WTC11 (cell line): ENCODE data around the gene SMPD1.
A peak's percentile ranks its signal among the peaks of the same experiment; 100 is the strongest.

Experiments
- FOXK1 ChIP-seq: sonication (generic); formaldehyde crosslinking; IDR thresholded peaks from 2 replicates; pipeline ENCODE4 v1.8.0; 2022; ENCODE audit warnings: mild to moderate bottlenecking, moderate library complexity, missing genetic modification reagents
- MAX ChIP-seq: sonication (generic); formaldehyde crosslinking; IDR thresholded peaks from 2 replicates; pipeline ENCODE4 v1.8.0; 2022; ENCODE audit warnings: mild to moderate bottlenecking, missing genetic modification reagents
- NR1H2 ChIP-seq: sonication (generic); formaldehyde crosslinking; IDR thresholded peaks from 2 replicates; pipeline ENCODE4 v1.9.0; 2021; ENCODE audit warnings: mild to moderate bottlenecking, moderate library complexity, missing genetic modification reagents
- TCF7 ChIP-seq: sonication (generic); formaldehyde crosslinking; IDR thresholded peaks from 2 replicates; pipeline ENCODE4 v1.8.0; 2022; ENCODE audit warnings: mild to moderate bottlenecking, low read depth, missing genetic modification reagents, moderate library complexity
- TF ChIP-seq, protein P1 (sequence below): fragments of 200-600 bp; IDR thresholded peaks from 2 replicates; pipeline ENCODE4 v1.8.0; 2022; ENCODE audit warnings: antibody characterized with exemption

DNA sequence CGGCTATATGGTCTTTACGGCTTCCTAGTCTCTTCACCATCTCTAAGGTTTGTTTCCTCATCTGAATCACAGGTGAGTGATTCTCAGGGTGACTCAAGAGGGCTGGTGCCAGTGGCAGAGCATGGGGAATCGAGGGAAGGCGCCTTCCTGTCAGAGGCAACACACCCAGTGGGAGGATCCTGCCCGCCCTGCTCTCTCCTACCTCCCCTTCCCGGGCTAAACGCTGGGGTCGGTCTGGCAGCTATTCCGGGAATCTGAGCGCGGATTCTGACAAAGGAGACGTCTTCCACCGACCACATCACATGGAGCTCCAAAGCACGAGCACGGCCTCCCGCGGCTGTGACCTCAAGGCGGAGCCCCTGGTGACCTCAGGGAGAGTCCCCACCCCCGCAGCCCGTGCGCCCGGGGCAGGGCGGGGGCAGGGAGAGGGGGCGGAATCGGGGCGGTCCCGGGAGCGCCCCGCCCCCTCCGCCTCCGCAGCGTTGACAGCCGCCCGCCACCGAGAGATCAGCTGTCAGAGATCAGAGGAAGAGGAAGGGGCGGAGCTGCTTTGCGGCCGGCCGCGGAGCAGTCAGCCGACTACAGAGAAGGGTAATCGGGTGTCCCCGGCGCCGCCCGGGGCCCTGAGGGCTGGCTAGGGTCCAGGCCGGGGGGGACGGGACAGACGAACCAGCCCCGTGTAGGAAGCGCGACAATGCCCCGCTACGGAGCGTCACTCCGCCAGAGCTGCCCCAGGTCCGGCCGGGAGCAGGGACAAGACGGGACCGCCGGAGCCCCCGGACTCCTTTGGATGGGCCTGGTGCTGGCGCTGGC lies at the start of gene SMPD1:
- TF ChIP-seq, protein P1, sequence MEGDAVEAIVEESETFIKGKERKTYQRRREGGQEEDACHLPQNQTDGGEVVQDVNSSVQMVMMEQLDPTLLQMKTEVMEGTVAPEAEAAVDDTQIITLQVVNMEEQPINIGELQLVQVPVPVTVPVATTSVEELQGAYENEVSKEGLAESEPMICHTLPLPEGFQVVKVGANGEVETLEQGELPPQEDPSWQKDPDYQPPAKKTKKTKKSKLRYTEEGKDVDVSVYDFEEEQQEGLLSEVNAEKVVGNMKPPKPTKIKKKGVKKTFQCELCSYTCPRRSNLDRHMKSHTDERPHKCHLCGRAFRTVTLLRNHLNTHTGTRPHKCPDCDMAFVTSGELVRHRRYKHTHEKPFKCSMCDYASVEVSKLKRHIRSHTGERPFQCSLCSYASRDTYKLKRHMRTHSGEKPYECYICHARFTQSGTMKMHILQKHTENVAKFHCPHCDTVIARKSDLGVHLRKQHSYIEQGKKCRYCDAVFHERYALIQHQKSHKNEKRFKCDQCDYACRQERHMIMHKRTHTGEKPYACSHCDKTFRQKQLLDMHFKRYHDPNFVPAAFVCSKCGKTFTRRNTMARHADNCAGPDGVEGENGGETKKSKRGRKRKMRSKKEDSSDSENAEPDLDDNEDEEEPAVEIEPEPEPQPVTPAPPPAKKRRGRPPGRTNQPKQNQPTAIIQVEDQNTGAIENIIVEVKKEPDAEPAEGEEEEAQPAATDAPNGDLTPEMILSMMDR: no peak
- no peak for TF ChIP-seq NR1H2 (CRISPR knock-in tag)
- TF ChIP-seq MAX (CRISPR knock-in tag): peak; percentile 32; the same call in 1 of the 2 replicates
- no peak for TF ChIP-seq TCF7
- peak; percentile 11; the same call in 1 of the 2 replicates for TF ChIP-seq FOXK1 (CRISPR knock-in tag)
